SH-SY5Y (cell line): Measurements from ENCODE around the gene EHD3.

Experiments
- GATA2 ChIP-seq: IDR thresholded peaks from 2 replicates; pipeline ENCODE4 v1.6.1; 2011; ENCODE audit warnings: mild to moderate bottlenecking, low read depth, low read length
- GATA3 ChIP-seq: IDR thresholded peaks from 2 replicates; pipeline ENCODE4 v1.6.1; 2011; ENCODE audit warnings: low read depth, mild to moderate bottlenecking, low read length, moderate library complexity

Gene EHD3

GRCh38 chr2:31233741-31234682 lies at the start of gene EHD3:
TSS of gene EHD3 (plus strand) at chr2:31234152. CDS start at chr2:31234622, 470 bp downstream.
- 0 out of 2 replicates have a peak, but pooled peaks have one; percentile 6 for TF ChIP-seq GATA2
- TF ChIP-seq GATA3, result no peak

- TF ChIP-seq GATA3 (no peak), GATA2 (no peak)
Observed at GRCh38 chr2:31187166-31187565, 46.8 kb upstream of the EHD3 start.

GRCh38 chr2:31188131-31188530 lies 45.8 kb upstream of the EHD3 start:
- no peak for TF ChIP-seq GATA3
- no peak for TF ChIP-seq GATA2

GRCh38 chr2:31189141-31189540 lies 44.8 kb upstream of the EHD3 start:
- TF ChIP-seq GATA3 (no peak), GATA2 (no peak)

GRCh38 chr2:31190188-31190587 lies 43.8 kb upstream of the EHD3 start:
- TF ChIP-seq GATA3 (no peak), GATA2 (no peak)

- TF ChIP-seq GATA2 (no peak), GATA3 (no peak)
Observed at GRCh38 chr2:31191931-31192330, 42.0 kb upstream of the EHD3 start.

- TF ChIP-seq GATA3 (no peak), GATA2 (no peak)
Observed at GRCh38 chr2:31192396-31192795, 41.6 kb upstream of the EHD3 start.

- TF ChIP-seq GATA3, result no peak
- TF ChIP-seq GATA2, result no peak
Observed at GRCh38 chr2:31192851-31193392, 41.0 kb upstream of the EHD3 start.

GRCh38 chr2:31193806-31194205 lies 40.1 kb upstream of the EHD3 start:
- no peak for TF ChIP-seq GATA3
- no peak for TF ChIP-seq GATA2

- TF ChIP-seq GATA2 (no peak), GATA3 (no peak)
Observed at GRCh38 chr2:31196622-31197021, 37.3 kb upstream of the EHD3 start.

- TF ChIP-seq GATA2, result no peak
- no peak for TF ChIP-seq GATA3
Observed at GRCh38 chr2:31197166-31197565, 36.8 kb upstream of the EHD3 start.

- TF ChIP-seq GATA3, result no peak
- no peak for TF ChIP-seq GATA2
Observed at GRCh38 chr2:31197669-31198068, 36.3 kb upstream of the EHD3 start.

- TF ChIP-seq GATA2, result no peak
- no peak for TF ChIP-seq GATA3
Observed at GRCh38 chr2:31199206-31199605, 34.7 kb upstream of the EHD3 start.

- no peak for TF ChIP-seq GATA2
- no peak for TF ChIP-seq GATA3
Observed at GRCh38 chr2:31200972-31201371, 33.0 kb upstream of the EHD3 start.

GRCh38 chr2:31202041-31202440 lies 31.9 kb upstream of the EHD3 start:
- TF ChIP-seq GATA2 (no peak), GATA3 (no peak)
